Measurements from ENCODE around the gene YKT6. TPM values are rescaled to one million over a fixed set of nuclear protein-coding genes. Genes with fewer than 3 reads are reported as not detected.

YKT6 gene
- total RNA-seq, 1 experiment from 2014 or later: 107 TPM

DNA sequence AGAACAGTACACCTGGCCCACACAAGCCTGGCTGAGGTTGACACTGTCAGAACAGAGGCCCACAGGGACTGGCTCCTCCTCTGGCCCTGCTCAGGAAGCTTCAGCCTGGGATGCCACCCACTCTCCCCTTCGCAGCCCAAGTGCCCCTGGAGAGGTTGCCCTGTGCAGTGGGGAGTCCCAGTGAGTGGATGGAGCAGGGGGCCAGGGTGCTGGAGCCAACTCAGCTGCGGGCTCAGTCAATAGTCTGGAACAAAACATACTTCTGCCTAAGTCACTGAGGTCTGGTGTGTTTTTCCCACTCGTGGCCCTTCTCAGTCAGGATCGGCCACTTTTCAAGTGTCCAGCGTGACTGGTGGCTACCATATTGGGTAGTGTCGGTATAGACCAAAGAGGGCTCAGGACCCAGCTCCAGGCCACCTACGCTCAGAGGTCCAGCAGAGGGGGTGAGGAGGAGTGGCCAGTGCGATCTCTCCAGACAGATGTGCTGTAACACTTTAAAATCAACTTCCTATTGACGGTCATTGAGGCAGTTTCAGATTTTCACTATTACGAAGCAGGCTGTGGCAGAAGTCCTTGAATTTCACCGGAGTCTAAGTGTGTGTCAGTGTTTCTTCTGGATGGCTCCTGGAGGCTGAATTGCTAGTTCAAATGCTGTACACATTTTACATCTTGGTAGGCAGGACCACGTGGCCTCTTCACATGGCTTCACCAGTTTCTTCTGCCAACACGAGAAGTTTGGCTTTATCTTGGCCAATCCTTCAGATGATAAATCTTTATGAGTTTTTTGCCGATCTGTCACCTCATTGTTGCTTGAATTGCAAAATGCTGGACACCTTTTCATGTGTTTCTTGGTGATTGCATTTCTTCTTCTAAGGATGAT is 10.5 kb upstream of the YKT6 start:
- H3K9me3 Mint-ChIP-seq (ENCODE audit: unreplicated experiment): no peaks in the 10 kb centered on the region
- H3K4me3 Mint-ChIP-seq (ENCODE audit: unreplicated experiment): no peak overlapping the region
- ChIA-PET POLR2A (no interaction called here), CTCF (no interaction called here)
- H3K36me3 Mint-ChIP-seq (ENCODE audit: insufficient read depth, unreplicated experiment): no peaks in the 10 kb centered on the region
- TF ChIP-seq, protein P1, sequence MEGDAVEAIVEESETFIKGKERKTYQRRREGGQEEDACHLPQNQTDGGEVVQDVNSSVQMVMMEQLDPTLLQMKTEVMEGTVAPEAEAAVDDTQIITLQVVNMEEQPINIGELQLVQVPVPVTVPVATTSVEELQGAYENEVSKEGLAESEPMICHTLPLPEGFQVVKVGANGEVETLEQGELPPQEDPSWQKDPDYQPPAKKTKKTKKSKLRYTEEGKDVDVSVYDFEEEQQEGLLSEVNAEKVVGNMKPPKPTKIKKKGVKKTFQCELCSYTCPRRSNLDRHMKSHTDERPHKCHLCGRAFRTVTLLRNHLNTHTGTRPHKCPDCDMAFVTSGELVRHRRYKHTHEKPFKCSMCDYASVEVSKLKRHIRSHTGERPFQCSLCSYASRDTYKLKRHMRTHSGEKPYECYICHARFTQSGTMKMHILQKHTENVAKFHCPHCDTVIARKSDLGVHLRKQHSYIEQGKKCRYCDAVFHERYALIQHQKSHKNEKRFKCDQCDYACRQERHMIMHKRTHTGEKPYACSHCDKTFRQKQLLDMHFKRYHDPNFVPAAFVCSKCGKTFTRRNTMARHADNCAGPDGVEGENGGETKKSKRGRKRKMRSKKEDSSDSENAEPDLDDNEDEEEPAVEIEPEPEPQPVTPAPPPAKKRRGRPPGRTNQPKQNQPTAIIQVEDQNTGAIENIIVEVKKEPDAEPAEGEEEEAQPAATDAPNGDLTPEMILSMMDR (IDR thresholded peaks at IDR 0.05; ENCODE audit: unreplicated experiment): no peak
- no peak for DNase-seq (ENCODE audit: unreplicated experiment)
- H3K27me3 Mint-ChIP-seq (ENCODE audit: insufficient read depth, unreplicated experiment): no peaks in the 10 kb centered on the region
- intact Hi-C loops (cut with micrococcal nuclease): no loop called here
- H3K4me1 Mint-ChIP-seq (ENCODE audit: insufficient read depth, unreplicated experiment): peaks cover 8% of the 10 kb centered on the region
- no peak overlapping the region for H3K27ac Mint-ChIP-seq (ENCODE audit: low read depth, unreplicated experiment)
- BruUV-seq (replicated peaks): no TSS peak

DNA sequence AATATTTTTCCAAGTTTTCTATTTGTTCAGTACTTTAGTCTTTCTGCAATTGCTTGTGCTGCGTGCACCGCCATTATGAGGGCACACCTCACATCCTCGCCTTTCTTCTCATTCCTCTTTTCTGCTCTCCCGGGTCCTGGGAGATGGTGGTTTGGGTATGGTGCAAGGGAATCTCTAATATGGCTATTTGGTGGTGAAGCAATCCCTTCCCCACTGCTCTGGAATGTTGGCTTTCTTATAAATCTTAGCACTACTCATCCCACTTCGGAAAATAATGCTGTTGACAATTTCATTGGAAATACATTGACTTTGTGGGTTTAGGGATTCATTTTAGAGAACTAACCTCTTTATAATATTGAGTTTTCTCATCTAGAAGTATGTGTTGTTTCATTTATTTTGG is 9.6 kb upstream of the YKT6 start:
- BruUV-seq (replicated peaks): no TSS peak
- POLR2A ChIA-PET: no interaction called here
- no peak for DNase-seq (ENCODE audit: unreplicated experiment)
- Mint-ChIP-seq H3K27ac (ENCODE audit: low read depth, unreplicated experiment) (no peak overlapping the region), H3K4me1 (ENCODE audit: insufficient read depth, unreplicated experiment) (peaks cover 7% of the 10 kb centered on the region), H3K4me3 (ENCODE audit: unreplicated experiment) (no peak overlapping the region), H3K9me3 (ENCODE audit: unreplicated experiment) (no peaks in the 10 kb centered on the region), H3K36me3 (ENCODE audit: insufficient read depth, unreplicated experiment) (no peaks in the 10 kb centered on the region), H3K27me3 (ENCODE audit: insufficient read depth, unreplicated experiment) (no peaks in the 10 kb centered on the region)
- CTCF ChIA-PET: no interaction called here
- intact Hi-C loops (cut with micrococcal nuclease): no loop called here
- TF ChIP-seq, protein P1 (IDR thresholded peaks at IDR 0.05; ENCODE audit: unreplicated experiment): no peak

DNA sequence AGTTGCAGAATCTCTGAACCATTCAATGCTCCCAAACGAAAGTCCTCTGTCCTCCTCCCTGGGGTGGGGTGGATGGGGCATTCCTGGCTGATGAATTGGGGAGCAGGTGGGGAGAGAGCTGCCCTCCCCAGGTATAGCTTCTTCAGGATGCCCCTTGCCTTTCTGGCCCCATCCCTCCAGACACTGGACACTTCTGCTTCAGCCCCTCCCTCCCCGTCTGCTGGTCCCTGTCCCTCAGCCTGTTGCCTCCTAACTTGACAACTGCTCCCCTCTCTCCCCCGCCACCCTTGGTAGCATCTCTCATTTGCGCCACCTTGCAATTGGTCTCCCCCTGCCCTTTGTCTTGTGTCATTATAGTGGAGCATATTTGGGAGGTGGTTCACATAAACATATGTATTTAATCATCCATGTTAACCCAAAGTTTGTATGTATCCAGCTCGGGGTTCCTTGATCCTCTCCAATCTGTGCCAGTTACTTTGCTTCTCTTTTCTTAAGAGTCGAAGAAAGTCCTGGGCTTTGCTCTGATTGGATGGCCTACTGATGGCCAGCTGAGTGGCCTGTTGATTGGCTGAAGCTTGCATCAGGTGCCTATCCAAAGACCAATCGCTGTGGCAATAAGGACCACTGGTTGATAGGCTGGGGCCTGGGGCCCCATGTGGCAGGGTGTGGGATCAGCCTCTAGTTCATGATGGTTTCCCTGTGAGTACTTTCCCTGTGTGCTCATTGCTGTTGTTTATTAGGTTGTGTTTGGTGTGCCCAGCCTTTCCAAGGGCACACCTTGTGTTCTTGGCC is 7.6 kb upstream of the YKT6 start:
- TF ChIP-seq, protein P1 (IDR thresholded peaks at IDR 0.05; ENCODE audit: unreplicated experiment): no peak
- H3K4me3 Mint-ChIP-seq (ENCODE audit: unreplicated experiment): no peak overlapping the region
- intact Hi-C loops (cut with micrococcal nuclease): no loop called here
- no peaks in the 10 kb centered on the region for H3K27me3 Mint-ChIP-seq (ENCODE audit: insufficient read depth, unreplicated experiment)
- H3K9me3 Mint-ChIP-seq (ENCODE audit: unreplicated experiment): no peaks in the 10 kb centered on the region
- no TSS peak for BruUV-seq (replicated peaks)
- CTCF ChIA-PET: interaction anchor here (0.7 kb wide), 1 partner anchor 122 kb away, joined by 3 read pairs; no protein-coding TSS in a partner anchor
- H3K27ac Mint-ChIP-seq (ENCODE audit: low read depth, unreplicated experiment): no peak overlapping the region
- no peak for DNase-seq (ENCODE audit: unreplicated experiment)
- H3K4me1 Mint-ChIP-seq (ENCODE audit: insufficient read depth, unreplicated experiment): peaks cover 7% of the 10 kb centered on the region
- H3K36me3 Mint-ChIP-seq (ENCODE audit: insufficient read depth, unreplicated experiment): no peaks in the 10 kb centered on the region
- POLR2A ChIA-PET: interaction anchor here (1.1 kb wide), 1 partner anchor 11 kb away, joined by 3 read pairs; no protein-coding TSS in a partner anchor

DNA sequence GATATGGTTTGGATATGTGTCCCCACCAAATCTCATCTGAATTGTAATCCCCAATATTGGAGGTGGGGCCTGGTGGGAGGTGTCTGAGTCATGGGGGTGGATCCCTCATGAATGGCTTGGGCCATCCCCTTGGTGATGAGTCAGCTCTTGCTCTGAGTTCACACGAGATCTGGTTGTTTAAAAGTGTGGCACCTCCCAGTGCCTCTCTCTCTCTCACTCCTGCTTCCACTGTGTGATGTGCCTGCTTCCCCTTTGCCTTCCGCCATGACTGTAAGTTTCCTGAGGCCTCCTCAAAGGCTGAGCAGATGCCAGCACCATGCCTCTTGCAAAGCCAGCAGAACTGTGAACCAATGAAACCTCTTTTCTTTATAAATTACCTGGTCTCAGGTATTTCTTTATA is 6.7 kb upstream of the YKT6 start:
- intact Hi-C loops (cut with micrococcal nuclease): no loop called here
- H3K27me3 Mint-ChIP-seq (ENCODE audit: insufficient read depth, unreplicated experiment): no peaks in the 10 kb centered on the region

More for the DNA sequence above, 6.7 kb upstream of the YKT6 start:
- H3K4me1 Mint-ChIP-seq (ENCODE audit: insufficient read depth, unreplicated experiment): peaks cover 7% of the 10 kb centered on the region
- ChIA-PET CTCF (interaction anchor here (1.2 kb wide), 1 partner anchor 8 kb away, joined by 3 read pairs; no protein-coding TSS in a partner anchor), POLR2A (interaction anchor here (1.1 kb wide), 1 partner anchor 11 kb away, joined by 3 read pairs; no protein-coding TSS in a partner anchor)
- H3K27ac Mint-ChIP-seq (ENCODE audit: low read depth, unreplicated experiment): no peak overlapping the region
- TF ChIP-seq, protein P1 (IDR thresholded peaks at IDR 0.05; ENCODE audit: unreplicated experiment): no peak
- DNase-seq (ENCODE audit: unreplicated experiment): peak; percentile 68
- no peaks in the 10 kb centered on the region for H3K9me3 Mint-ChIP-seq (ENCODE audit: unreplicated experiment)
- H3K4me3 Mint-ChIP-seq (ENCODE audit: unreplicated experiment): no peak overlapping the region
- no peaks in the 10 kb centered on the region for H3K36me3 Mint-ChIP-seq (ENCODE audit: insufficient read depth, unreplicated experiment)
- BruUV-seq (replicated peaks): no TSS peak

All from MCF 10A (cell line).